Measurements from ENCODE around the gene REM2.

The REM2 gene

GRCh38 chr14:22884076-22884737, 1.2 kb downstream of the REM2 start:
- no peak for DNase-seq (ENCODE audit: low spot score)
- in situ Hi-C loops (cut with MboI; ENCODE audit: low pct_unique_long_range_greater_than_20kb, low sequenced_read_pairs, unreplicated experiment) = no loop called here
- TF ChIP-seq CTCF (IDR thresholded peaks at IDR 0.05; ENCODE audit: extremely low read depth, insufficient read depth, missing control alignments) = no peak

GRCh38 chr14:22884738-22885523, 1.9 kb downstream of the REM2 start:
- no peak for DNase-seq (ENCODE audit: low spot score)
- in situ Hi-C loops (cut with MboI; ENCODE audit: low pct_unique_long_range_greater_than_20kb, low sequenced_read_pairs, unreplicated experiment) = no loop called here
- TF ChIP-seq CTCF (IDR thresholded peaks at IDR 0.05; ENCODE audit: extremely low read depth, insufficient read depth, missing control alignments) = no peak

GRCh38 chr14:22885975-22886374, 3.0 kb downstream of the REM2 start:
- TF ChIP-seq CTCF (IDR thresholded peaks at IDR 0.05; ENCODE audit: extremely low read depth, insufficient read depth, missing control alignments) = no peak
- in situ Hi-C loops (cut with MboI; ENCODE audit: low pct_unique_long_range_greater_than_20kb, low sequenced_read_pairs, unreplicated experiment) = no loop called here
- no peak for DNase-seq (ENCODE audit: low spot score)

- in situ Hi-C loops (cut with MboI; ENCODE audit: low pct_unique_long_range_greater_than_20kb, low sequenced_read_pairs, unreplicated experiment) = no loop called here
- DNase-seq (ENCODE audit: low spot score) = peak; percentile 92
- peak; percentile 46 for TF ChIP-seq CTCF (IDR thresholded peaks at IDR 0.05; ENCODE audit: extremely low read depth, insufficient read depth, missing control alignments)
Measured at GRCh38 chr14:22886500-22887259, 3.7 kb downstream of the REM2 start.

GRCh38 chr14:22887260-22887989, 4.4 kb downstream of the REM2 start:
- TF ChIP-seq CTCF (IDR thresholded peaks at IDR 0.05; ENCODE audit: extremely low read depth, insufficient read depth, missing control alignments) = no peak
- peak; percentile 75 for DNase-seq (ENCODE audit: low spot score)
- in situ Hi-C loops (cut with MboI; ENCODE audit: low pct_unique_long_range_greater_than_20kb, low sequenced_read_pairs, unreplicated experiment) = no loop called here

GRCh38 chr14:22887990-22888378, 5.0 kb downstream of the REM2 start:
- peak; percentile 69 for DNase-seq (ENCODE audit: low spot score)

More at GRCh38 chr14:22887990-22888378, 5.0 kb downstream of the REM2 start:
- in situ Hi-C loops (cut with MboI; ENCODE audit: low pct_unique_long_range_greater_than_20kb, low sequenced_read_pairs, unreplicated experiment) = no loop called here
- TF ChIP-seq CTCF (IDR thresholded peaks at IDR 0.05; ENCODE audit: extremely low read depth, insufficient read depth, missing control alignments) = no peak
